GM19035 (cell line): ENCODE results near the gene ZNF320.
A peak's percentile ranks its signal among the peaks of the same experiment; 100 is the strongest.
"Not testable (repeated sequence)": the region's sequence is repeated elsewhere in the genome, so short reads cannot be mapped to it uniquely, and the experiment has no call there.

Experiments used
- ATAC-seq: cut with Tn5 transposase; IDR thresholded peaks from one replicate; pipeline ENCODE4 v1.9.1; 2021; ENCODE audit not compliant: unreplicated experiment

The ZNF320 gene

DNA sequence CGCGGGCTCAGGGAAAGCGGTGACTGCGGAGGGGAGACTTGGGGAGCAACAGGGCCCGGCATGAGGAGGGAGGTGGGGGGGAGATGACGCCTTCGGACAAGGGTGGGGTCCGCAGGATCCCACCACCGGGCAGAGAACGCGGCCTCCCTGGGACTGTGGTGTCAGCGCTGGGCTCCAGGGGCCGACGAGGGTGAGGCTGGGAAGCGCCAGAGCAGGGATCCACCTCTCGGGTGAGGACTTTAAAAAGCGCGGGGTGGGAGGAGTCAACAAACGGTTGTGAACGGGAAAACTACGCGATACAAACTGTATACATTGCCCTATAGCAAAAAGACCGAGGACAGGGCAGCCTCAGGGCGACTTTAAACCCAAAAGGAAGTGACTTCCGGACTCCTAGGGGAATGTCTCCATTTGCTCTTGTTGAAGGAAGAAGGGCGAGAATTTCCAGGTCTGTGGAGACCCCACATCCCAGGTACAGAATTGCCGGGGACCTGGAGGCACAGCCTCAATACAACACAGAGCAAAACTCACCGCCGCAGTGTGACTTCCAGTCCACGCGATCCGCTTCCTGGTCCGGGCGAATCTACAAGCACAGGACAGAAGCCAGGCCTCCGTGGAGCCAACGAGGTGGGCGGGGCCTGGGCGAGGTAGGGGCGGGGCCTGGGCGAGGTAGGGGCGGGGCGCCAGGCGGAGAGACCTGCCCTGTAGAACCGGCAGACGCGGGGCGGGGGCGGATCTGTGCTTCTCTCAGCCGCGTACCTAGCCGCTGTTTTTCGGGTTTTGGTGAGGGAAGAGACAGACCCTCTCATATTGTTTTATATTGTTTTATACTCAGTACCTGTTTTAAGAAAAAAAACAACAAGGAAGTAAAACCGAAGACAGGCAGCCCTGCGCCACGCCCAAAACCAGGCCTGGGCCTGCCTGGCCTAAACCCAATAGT, 25.7 kb upstream of the ZNF320 start, which contains the start of gene ZNF888:
ZNF888 (minus strand) TSS at position 588 of the 937 bp plus-strand sequence. CDS start 5,555 bp downstream, outside the sequence.
- peak; percentile 90 for ATAC-seq

DNA sequence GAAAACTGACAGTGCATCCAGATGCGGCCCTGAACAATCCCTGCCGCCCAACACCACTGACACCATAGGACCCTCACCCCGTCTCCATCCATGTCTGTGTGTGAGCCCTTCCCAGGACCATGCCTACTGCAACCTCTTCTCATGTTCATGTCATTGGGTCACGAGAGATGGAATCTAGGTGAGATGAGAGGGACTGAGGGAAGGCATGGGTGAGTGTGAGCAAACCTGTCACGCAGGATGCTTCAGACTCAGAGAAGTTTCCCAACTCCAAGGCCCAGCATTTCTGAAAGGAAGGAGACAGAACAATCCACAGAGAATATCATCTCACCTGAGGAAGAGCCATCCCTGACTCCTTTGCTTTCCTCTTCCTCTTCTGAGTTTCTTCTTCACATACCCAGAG, 20.1 kb upstream of the ZNF320 start:
- no peak for ATAC-seq

DNA sequence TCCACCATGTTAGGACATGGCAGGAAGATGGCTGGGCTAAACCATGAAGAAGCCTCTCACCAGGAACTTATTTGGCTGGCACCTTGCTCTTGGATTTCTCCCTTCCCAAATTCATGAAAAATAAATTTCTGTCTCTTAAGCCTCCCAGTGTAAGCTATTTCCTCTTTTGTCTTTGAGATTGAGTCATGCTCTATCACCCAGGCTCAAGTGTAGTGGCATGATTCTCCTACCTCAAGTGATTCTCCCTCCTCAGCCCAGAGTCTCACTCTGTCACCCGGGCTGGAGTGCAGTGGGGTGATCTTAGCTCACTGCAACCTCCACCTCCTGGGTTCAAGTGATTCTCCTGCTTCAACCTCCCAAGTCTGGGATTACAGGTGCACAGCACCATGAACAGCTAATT, 13.2 kb upstream of the ZNF320 start:
- no peak for ATAC-seq

DNA sequence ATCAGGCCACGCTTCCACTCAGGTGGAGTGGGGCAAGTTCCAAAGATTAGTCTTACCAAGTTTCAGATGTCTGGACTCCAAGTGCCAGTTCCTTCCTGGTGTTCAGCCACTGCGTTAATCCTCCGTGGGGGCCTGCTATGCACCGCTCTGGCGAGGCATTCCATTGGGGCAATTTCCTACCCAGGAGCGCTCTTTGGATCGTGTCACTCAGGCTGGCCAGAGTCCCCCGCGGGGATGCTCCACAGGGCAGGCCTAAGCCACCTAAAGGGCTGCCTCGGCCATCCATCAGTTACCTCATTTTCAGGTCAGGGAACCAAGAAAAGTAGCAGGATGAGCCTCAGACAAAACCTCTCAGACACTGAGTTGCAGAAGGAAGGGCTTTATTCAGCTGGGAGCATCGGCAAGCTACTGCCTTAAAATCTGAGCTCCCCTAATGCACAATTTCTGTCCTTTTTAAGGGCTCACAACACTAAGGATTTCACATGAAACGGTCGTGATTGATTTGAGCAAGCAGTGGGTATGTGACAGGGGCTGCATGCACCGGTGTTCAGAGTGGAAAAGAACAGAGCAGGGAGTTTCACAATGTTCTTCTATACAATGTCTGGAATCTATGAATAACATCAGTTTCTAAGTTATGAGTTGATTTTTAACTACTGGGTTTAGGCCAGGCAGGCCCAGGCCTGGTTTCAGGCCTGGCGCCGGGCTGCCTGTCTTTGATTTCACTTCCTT, 6.8 kb upstream of the ZNF320 start:
- ATAC-seq: not testable (repeated sequence)

DNA sequence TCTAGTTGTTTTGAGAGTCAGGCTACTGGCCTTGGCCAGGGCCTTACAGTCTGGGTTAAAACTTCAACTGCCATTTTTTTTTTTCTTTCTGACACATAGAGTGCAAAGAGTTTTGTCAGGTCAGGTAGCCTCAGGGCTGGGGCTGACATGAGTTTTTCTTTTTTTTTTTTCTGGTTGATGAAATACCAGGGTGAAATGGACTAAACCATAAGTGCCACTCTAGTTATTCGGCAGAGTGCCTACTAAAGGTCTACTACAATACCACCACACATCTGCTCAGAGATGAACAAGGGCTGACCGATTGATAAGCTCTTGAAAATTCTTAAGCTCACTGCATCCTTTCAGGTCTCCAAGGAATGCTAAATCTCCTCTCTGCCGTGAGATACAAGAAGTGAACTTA, 4.4 kb upstream of the ZNF320 start:
- ATAC-seq: no peak

DNA sequence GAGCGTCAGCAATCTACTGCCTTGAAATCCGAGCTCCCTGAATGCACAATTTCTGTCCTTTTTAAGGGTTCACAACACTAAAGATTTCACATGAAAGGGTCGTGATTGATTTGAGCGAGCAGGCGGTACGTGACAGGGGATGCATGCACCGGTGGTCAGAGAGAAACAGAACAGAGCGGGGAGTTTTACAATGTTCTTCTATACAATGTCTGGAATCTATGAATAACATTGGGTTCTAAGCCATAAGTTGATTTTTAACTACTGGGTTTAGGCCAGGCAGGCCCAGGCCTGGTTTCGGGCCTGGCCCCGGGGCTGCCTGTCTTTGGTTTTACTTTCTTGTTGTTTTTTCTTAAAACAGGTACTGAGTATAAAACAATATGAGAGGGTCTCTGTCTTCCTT, 1.2 kb upstream of the ZNF320 start:
- not testable (repeated sequence) for ATAC-seq

DNA sequence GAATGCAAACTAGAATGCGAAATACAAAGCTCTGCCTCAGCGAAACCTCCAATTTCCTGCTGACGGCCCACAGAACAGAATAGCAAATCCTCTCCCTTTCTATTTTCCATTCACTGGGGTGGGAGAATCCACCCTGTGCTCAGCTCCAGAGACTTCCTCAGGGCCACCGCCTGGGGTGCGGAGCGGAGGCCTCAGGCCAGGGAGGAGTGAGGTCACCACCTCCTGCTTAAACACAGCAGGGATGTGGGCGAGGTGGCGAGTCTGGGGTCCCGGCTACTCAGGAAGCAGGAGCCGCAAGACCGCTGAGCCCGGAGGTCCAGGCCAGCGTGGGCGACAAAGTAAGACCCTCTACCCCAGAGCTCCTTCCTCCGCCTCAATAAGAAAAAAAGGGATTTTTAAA, 666 bp upstream of the ZNF320 start:
- ATAC-seq: no peak

DNA sequence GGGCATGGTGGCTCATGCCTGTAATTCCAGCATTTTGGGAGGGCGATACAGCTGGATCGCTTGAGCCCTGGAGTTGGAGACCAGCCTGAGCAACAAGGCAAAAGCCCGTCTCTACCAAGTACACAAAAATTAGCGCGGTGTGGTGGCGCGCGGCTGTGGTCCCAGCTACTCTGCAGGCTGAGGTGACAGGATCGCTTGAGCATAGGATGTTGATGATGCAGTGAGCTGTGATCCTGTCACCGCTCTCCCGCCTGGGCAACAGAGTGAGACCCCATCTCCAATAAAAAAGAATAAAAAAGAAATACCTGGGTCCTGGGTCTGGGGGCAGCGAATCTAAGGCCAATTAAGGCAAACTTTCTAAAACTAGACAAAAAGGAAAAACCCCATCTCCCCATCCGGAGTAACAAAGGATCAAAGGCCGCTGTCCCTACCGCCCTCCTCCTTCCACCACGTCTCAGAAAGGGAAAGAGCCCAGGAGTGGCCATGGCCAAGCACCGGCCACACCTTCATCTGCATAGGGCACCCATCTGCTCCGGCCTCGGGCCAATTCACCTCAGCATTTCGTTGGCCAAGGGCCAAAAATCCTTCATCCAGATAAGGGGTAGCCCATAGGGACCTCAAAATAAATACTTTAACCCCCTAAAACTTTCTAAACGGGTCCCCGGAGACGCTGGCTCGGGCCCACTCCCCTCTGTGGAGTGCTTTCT, 851 bp downstream of the ZNF320 start:
- ATAC-seq: no peak

DNA sequence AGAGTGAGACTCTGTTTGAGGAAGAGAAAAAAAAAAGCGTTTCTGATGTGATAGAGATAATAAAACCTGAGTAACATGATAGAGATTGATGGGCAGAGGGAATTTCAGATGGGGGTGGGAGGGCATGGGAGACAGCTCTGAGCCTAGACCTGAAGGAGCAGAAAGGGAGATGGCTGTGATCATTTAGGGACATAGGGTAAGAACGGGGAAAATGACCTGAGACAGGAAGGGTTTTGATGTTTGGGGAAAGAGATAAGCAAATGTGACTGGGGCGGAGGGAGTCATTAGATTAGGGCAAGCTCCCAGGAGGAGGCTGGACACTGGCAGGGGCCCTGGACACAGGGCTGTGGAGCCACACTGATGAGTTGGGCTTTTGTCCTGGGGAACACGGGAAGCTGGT, 6.1 kb downstream of the ZNF320 start:
- no peak for ATAC-seq

DNA sequence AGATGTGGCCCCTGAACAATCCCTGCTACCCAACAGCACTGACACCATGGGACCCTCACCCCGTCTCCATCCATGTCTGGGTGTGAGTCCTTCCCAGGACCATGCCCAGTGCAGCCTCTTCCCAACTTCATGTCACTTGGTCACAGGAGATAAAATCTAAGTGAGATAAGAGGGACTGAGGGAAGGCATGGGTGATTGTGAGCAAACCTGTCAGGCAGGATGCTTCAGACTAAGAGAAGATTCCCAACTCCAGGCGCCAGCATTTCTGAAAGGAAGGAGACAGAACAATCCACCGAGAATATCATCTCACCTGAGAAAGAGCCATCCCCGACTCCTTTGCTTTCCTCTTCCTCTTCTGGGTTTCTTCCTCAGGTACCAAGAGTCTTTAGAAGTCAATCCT, 7.5 kb downstream of the ZNF320 start:
- no peak for ATAC-seq

DNA sequence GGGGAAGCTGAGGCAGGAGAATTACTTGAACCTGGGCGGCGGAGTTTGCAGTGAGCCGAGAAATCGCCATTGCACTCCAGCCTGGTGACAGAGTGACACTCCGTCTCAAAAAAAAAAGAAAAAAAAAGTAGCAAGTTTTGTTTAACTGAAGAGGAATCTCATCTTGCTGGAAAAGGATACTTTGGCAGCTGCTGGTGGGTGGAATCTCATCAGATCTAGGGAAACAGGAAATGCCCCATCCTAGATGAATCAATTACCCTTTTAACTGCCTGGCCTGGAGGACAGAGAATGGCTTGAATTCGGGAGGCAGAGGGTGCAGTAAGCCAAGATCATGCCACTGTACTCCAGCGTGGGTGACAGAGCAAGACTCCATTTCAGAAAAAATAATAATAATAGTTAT, 8.4 kb downstream of the ZNF320 start:
- ATAC-seq: no peak

DNA sequence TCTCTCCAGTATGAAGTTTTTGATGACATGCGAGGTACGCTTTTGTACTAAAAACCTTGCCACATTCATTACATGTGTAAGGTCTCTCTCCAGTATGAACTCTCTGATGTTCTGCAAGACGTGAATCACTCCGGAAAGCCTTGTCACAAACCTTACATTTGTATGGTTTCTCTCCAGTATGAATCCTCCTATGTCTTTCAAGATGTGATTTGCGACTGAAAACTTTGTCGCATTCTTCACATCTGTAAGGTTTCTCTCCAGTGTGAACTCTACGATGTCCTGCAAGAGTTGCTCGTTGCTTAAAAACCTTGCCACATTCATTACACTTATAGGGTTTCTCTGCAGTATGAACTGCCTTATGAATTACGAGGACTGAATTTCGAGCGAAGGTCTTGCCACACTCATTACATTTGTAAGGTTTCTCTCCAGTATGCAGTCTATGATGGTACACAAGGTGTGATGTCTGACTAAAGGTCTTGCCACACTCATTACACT, 16.5 kb downstream of the ZNF320 start:
- no peak for ATAC-seq

DNA sequence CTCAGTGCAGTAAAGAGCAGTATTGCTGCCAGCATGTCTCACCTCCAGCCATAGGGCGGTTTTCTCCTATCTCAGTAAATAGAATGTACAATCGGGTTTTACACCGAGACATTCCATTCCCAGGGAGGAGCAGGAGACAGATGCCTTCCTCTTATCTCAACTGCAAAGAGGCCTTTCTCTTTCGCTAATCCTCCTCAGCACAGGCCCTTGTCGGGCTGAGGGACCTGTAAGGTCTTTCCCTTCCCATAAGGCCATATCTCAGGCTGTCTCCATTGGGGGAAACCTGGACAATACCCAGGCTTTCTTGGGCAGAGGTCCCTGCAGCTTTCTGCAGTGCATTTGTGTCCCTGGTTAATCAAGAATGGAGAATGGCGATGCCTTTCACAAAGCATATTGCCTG, 24.4 kb downstream of the ZNF320 start:
- not testable (repeated sequence) for ATAC-seq

DNA sequence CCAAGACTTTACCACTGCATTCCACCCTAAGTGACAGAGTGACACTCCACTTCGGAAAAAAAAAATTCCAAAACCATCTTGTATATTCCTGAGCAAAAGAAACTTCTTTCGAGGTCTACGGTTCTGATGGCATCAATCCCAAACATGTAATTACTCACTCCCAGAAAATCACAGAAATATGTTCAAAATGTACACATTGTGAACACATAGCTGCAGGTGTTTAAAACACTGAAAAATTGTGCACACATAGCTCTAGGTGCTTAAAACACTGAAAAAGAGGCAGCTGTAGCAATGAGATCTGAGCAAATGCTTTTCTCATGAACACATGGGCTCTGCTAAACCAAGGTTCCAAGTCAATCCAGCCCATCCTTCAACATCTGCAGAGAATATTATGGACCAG, 26.0 kb downstream of the ZNF320 start:
- ATAC-seq: no peak

DNA sequence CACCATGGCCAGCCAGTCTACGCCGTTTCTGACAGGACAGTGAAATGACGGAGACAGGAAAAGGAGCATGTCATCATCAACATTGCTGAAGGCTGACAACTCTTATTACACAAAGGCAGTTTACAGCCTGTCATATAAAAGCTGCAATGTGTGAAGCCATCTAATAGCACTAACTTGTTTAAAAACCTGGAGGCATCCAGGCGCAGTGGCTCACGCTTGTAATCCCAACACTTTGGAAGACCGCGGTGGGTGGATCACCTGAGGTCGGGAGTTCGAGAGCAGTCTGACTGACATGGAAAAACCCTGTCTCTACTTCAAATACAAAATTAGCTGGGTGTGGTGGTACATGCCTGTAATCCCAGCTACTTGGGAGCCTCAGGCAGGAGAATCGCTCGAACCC, 29.4 kb downstream of the ZNF320 start:
- not testable (repeated sequence) for ATAC-seq

DNA sequence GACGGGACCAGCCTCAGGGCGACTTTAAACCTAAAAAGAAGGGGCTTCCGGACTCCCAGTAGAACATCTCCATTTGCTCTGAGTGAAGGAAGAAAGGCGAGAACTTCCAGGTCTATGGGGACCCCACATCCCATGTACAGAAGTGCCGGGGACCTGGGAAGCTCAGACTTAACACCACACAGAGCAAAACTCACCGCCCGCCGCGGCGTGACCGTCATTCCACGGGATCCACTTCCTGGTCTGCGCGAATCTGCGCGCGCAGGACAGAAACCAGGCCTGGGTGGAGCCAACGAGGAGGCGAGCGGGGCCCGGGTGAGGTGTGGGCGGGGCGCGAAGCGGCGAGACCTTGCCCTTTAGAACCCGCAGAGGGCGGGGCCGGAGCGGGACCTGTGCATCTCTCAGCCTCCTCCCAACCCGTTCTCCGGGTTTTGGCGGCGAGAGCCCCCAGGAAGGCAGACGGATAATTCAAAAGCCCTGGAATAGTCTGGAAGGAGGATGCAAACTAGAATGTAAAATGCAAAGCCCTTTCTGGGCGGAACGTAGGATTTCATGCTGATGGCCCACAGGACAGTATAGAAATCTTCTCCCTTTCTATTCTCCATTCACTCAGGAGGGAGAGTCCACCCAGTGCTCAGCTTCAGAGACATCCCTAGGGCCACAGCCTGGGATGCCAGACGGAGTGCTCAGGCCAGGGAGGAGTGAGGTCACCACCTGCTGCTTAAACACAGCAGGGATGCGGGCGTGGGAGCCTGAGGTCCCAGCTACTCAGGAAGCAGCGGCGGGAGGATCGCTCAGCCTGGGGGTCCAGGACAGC, 39.9 kb downstream of the ZNF320 start, which contains the start of gene ZNF468:
ZNF468 (minus strand) TSS at position 242 of the 814 bp plus-strand sequence. CDS start 3,347 bp downstream, outside the sequence.
- ATAC-seq: peak; percentile 99

DNA sequence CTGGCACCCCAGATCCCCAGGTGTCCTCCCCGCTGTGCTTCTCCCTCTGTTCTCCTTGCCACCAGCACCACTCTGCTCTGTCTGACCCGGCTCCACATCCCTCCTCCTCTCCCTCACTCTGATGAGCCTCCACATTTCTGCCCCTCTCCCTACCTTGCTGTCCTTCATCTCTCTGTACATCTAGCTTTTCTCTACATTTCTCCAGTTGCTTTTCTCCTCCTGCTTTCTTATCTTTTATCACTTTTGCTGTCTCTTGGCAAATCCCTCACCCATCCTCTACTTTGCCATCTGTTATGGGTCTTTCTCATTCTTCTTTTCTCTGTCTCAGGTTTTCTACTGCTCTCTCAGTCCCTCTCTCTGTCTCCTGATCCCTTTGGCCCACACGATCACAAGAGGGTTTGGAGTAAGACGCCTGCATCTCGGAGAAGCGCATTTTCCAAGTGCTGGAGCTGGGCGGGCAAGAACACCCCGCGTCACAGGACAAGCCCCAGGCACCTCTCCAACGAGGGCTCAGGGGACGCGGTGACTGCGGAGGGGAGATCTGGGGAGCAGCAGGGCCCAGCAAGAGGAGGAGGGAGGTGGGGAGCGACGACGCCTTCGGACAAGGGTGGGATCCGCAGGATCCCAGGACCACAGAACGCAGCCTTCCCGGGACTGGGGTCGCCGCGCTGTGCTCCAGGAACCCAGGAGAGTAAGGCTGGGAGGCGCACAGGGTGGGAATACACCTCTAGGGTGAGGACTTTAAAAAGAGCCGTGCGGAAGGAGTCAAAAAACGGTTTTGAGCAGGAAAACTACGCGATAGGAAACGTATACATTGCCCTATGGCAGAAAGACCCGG, 40.7 kb downstream of the ZNF320 start:
- not testable (repeated sequence) for ATAC-seq
